ENCODE data around the gene CD46. TPM values are rescaled to one million over a fixed set of nuclear protein-coding genes. Genes with fewer than 3 reads are reported as not detected.

Gene CD46
- total RNA-seq, 1 donor = 92.3 TPM

GRCh38 chr1:207825409-207825695 is 73.5 kb downstream of the CD46 start:
- TF ChIP-seq CTCF (IDR thresholded peaks at IDR 0.05; ENCODE audit: insufficient read depth, low read length) = no peak
- no peak for DNase-seq (ENCODE audit: low read depth)
- peak overlapping the region; percentile 35 for H3K4me3 ChIP-seq (ENCODE audit: low read depth, low read length)

GRCh38 chr1:207825719-207826556 is 74.1 kb downstream of the CD46 start:
- peak overlapping the region; percentile 35 for H3K4me3 ChIP-seq (ENCODE audit: low read depth, low read length)

GRCh38 chr1:207826557-207827487 is 75.0 kb downstream of the CD46 start:
- TF ChIP-seq CTCF (IDR thresholded peaks at IDR 0.05; ENCODE audit: insufficient read depth, low read length) = no peak
- peak overlapping the region; percentile 28 for H3K4me3 ChIP-seq (ENCODE audit: low read depth, low read length)
- DNase-seq (ENCODE audit: low read depth) = peak; percentile 35

More at GRCh38 chr1:207825719-207826556, 74.1 kb downstream of the CD46 start:
- TF ChIP-seq CTCF (IDR thresholded peaks at IDR 0.05; ENCODE audit: insufficient read depth, low read length) = no peak
- DNase-seq (ENCODE audit: low read depth) = peak; percentile 76

GRCh38 chr1:207827488-207827830 is 75.6 kb downstream of the CD46 start:
- TF ChIP-seq CTCF (IDR thresholded peaks at IDR 0.05; ENCODE audit: insufficient read depth, low read length) = no peak
- DNase-seq (ENCODE audit: low read depth) = no peak
- no peak overlapping the region for H3K4me3 ChIP-seq (ENCODE audit: low read depth, low read length)

GRCh38 chr1:207828046-207828445 is 76.2 kb downstream of the CD46 start:
- TF ChIP-seq CTCF (IDR thresholded peaks at IDR 0.05; ENCODE audit: insufficient read depth, low read length) = no peak
- H3K4me3 ChIP-seq (ENCODE audit: low read depth, low read length) = no peak overlapping the region
- DNase-seq (ENCODE audit: low read depth) = no peak

GRCh38 chr1:207828485-207829158 is 76.8 kb downstream of the CD46 start:
- peak; percentile 85 for TF ChIP-seq CTCF (IDR thresholded peaks at IDR 0.05; ENCODE audit: insufficient read depth, low read length)
- H3K4me3 ChIP-seq (ENCODE audit: low read depth, low read length) = no peak overlapping the region
- peak; percentile 88 for DNase-seq (ENCODE audit: low read depth)

All from fibroblast of the aortic adventitia (primary cell).